Transverse colon (tissue), 3 donors: ENCODE measurements around the gene RBFA.

Experiments
- CTCF ChIP-seq, 5 experiments: fragments of 200-600 bp in 3 of 5; fragments of 450-650 bp in 2 of 5; sonication (generic) in 3 of 5; IDR thresholded peaks; 1 replicate in 2 of 5; 2 replicates in 3 of 5; pipeline ENCODE4 v1.5.1; 2016 to 2017; ENCODE audit warnings: antibody characterized with exemption in 5 of 5, inconsistent platforms in 3 of 5, mild to moderate bottlenecking in 2 of 5, moderate library complexity in 1 of 5
- POLR2A ChIP-seq: fragments of 450-650 bp; IDR thresholded peaks from one replicate; pipeline ENCODE4 v1.6.1; 2016; ENCODE audit warnings: antibody characterized with exemption, mild to moderate bottlenecking, moderate library complexity

GRCh38 chr18:80042785-80043184, 8.6 kb downstream of the RBFA start:
- TF ChIP-seq POLR2A (no peak), CTCF (IDR thresholded peaks at IDR 0.05) (no peak)
